SK-N-SH treated with all-trans-retinoic acid at 6 μM for 48 hours (cell line): ENCODE data around the gene CHN1.
A peak's percentile ranks its signal among the peaks of the same experiment; 100 is the strongest.

Experiments
- ATAC-seq: fragments of 200-7000 bp; cut with Tn5 transposase; 3 replicates; pipeline ENCODE4 v1.9.1; 2020; ENCODE audit warnings: mild to moderate bottlenecking, moderate library complexity
- ARNTL ChIP-seq: fragments of 450-650 bp; formaldehyde crosslinking; IDR thresholded peaks from 2 replicates; pipeline ENCODE4 v1.5.0; 2020; ENCODE audit warnings: low read depth, mild to moderate bottlenecking, moderate library complexity, borderline replicate concordance
- BACH2 ChIP-seq: fragments of 250-450 bp; sonication (Bioruptor Pico); IDR thresholded peaks from 2 replicates; pipeline ENCODE4 v1.9.0; 2021; ENCODE audit warnings: mild to moderate bottlenecking, borderline replicate concordance
- CSDC2 ChIP-seq: fragments of 250-450 bp; sonication (Bioruptor Pico); IDR thresholded peaks from 2 replicates; pipeline ENCODE4 v1.5.0; 2020; ENCODE audit warnings: mild to moderate bottlenecking, moderate library complexity
- CSRNP3 ChIP-seq: fragments of 250-450 bp; sonication (Bioruptor Pico); IDR thresholded peaks from 2 replicates; pipeline ENCODE4 v1.5.1; 2021; ENCODE audit warnings: mild to moderate bottlenecking, moderate library complexity
- ESRRG ChIP-seq: fragments of 250-450 bp; sonication (Bioruptor Pico); IDR thresholded peaks from 2 replicates; pipeline ENCODE4 v1.6.1; 2021; ENCODE audit warnings: mild to moderate bottlenecking
- ISL1 ChIP-seq: fragments of 250-450 bp; sonication (Bioruptor Pico); IDR thresholded peaks from 2 replicates; pipeline ENCODE4 v2.1.2; 2022; ENCODE audit warnings: mild to moderate bottlenecking, moderate library complexity
- OSR1 ChIP-seq: fragments of 250-450 bp; sonication (Bioruptor Pico); IDR thresholded peaks from 2 replicates; pipeline ENCODE4 v1.8.0; 2022; ENCODE audit warnings: moderate library complexity, mild to moderate bottlenecking, inconsistent platforms
- PATZ1 ChIP-seq: fragments of 250-450 bp; sonication (Bioruptor Pico); IDR thresholded peaks from 2 replicates; pipeline ENCODE4 v1.8.0; 2020; ENCODE audit warnings: mild to moderate bottlenecking, moderate library complexity, borderline replicate concordance
- POU6F1 ChIP-seq: fragments of 250-450 bp; sonication (Bioruptor Pico); IDR thresholded peaks from 2 replicates; pipeline ENCODE4 v1.8.0; 2021; ENCODE audit warnings: low read depth, mild to moderate bottlenecking, moderate library complexity, borderline replicate concordance
- PPARA ChIP-seq: fragments of 250-450 bp; sonication (Bioruptor Pico); IDR thresholded peaks from 2 replicates; pipeline ENCODE4 v1.5.0; 2020; ENCODE audit warnings: mild to moderate bottlenecking, borderline replicate concordance
- RARB ChIP-seq: fragments of 250-450 bp; sonication (Bioruptor Pico); IDR thresholded peaks from 2 replicates; pipeline ENCODE4 v1.8.0; 2021; ENCODE audit warnings: mild to moderate bottlenecking, moderate library complexity
- SNAI2 ChIP-seq: fragments of 250-450 bp; sonication (Bioruptor Pico); IDR thresholded peaks from 2 replicates; pipeline ENCODE4 v1.5.0; 2020; ENCODE audit warnings: mild to moderate bottlenecking, moderate library complexity
- TCF4 ChIP-seq: fragments of 250-450 bp; sonication (Bioruptor Pico); IDR thresholded peaks from 2 replicates; pipeline ENCODE4 v1.8.0; 2021; ENCODE audit warnings: mild to moderate bottlenecking, moderate library complexity, borderline replicate concordance
- TOX ChIP-seq: fragments of 250-450 bp; sonication (Bioruptor Pico); IDR thresholded peaks from 2 replicates; pipeline ENCODE4 v1.8.0; 2021; ENCODE audit warnings: mild to moderate bottlenecking, moderate library complexity, borderline replicate concordance
- TSHZ2 ChIP-seq: fragments of 250-450 bp; sonication (Bioruptor Pico); IDR thresholded peaks from 2 replicates; pipeline ENCODE4 v1.5.0; 2020; ENCODE audit warnings: mild to moderate bottlenecking, moderate library complexity
- ZC3H10 ChIP-seq: fragments of 250-450 bp; sonication (Bioruptor Pico); IDR thresholded peaks from 2 replicates; pipeline ENCODE4 v1.5.1; 2021; ENCODE audit warnings: mild to moderate bottlenecking, moderate library complexity
- ZFP3 ChIP-seq: fragments of 250-450 bp; sonication (Bioruptor Pico); IDR thresholded peaks from 2 replicates; pipeline ENCODE4 v1.5.0; 2020; ENCODE audit warnings: mild to moderate bottlenecking, moderate library complexity
- ZFP30 ChIP-seq: fragments of 450-650 bp; formaldehyde crosslinking; IDR thresholded peaks from 2 replicates; pipeline ENCODE4 v1.5.0; 2022; ENCODE audit warnings: mild to moderate bottlenecking, moderate library complexity
- ZNF565 ChIP-seq: fragments of 450-650 bp; formaldehyde crosslinking; conservative IDR thresholded peaks from 2 replicates; pipeline ENCODE4 v1.5.0; 2020; ENCODE audit warnings: low read depth, mild to moderate bottlenecking, moderate library complexity
- ZNF8 ChIP-seq: fragments of 450-650 bp; formaldehyde crosslinking; IDR thresholded peaks from 2 replicates; pipeline ENCODE4 v1.5.0; 2020; ENCODE audit warnings: mild to moderate bottlenecking, moderate library complexity

Gene CHN1

GRCh38 chr2:174764280-174765255, 240.6 kb downstream of the CHN1 start, which contains the start of gene CHRNA1:
Gene CHRNA1 (minus strand): TSS chr2:174764472. CDS start chr2:174764394, 78 bp downstream.
- TF ChIP-seq ESRRG (CRISPR knock-in tag) (no peak), ZNF565 (CRISPR knock-in tag) (no peak), POU6F1 (no peak)
- peak; percentile 53; the same call in 2 of the 3 replicates for ATAC-seq

- no peak for ATAC-seq
- TF ChIP-seq ISL1 (CRISPR knock-in tag) (no peak), POU6F1 (no peak), ARNTL (CRISPR knock-in tag) (no peak), CSRNP3 (CRISPR knock-in tag) (no peak), ZNF565 (CRISPR knock-in tag) (no peak), TOX (CRISPR knock-in tag) (no peak), RARB (CRISPR knock-in tag) (no peak), ESRRG (CRISPR knock-in tag) (no peak), OSR1 (CRISPR knock-in tag) (no peak)
These were observed 241.4 kb downstream of the CHN1 start for GRCh38 chr2:174763780-174764179.

GRCh38 chr2:174762464-174762863, 242.7 kb downstream of the CHN1 start:
- TF ChIP-seq SNAI2 (CRISPR knock-in tag), result no peak
- TF ChIP-seq ZC3H10 (CRISPR knock-in tag), result no peak
- TF ChIP-seq ZFP30, result no peak
- no peak for TF ChIP-seq ARNTL (CRISPR knock-in tag)
- TF ChIP-seq OSR1 (CRISPR knock-in tag), result no peak
- TF ChIP-seq TOX (CRISPR knock-in tag), result no peak
- no peak for TF ChIP-seq POU6F1
- no peak for TF ChIP-seq BACH2 (CRISPR knock-in tag)
- no peak for TF ChIP-seq PPARA (CRISPR knock-in tag)
- TF ChIP-seq RARB (CRISPR knock-in tag), result no peak
- TF ChIP-seq TSHZ2, result no peak
- no peak for TF ChIP-seq ZNF565 (CRISPR knock-in tag)
- TF ChIP-seq PATZ1 (CRISPR knock-in tag), result no peak
- TF ChIP-seq ZFP3 (CRISPR knock-in tag), result no peak
- TF ChIP-seq ZNF8, result no peak
- no peak for TF ChIP-seq CSDC2 (CRISPR knock-in tag)
- TF ChIP-seq ISL1 (CRISPR knock-in tag), result no peak
- no peak for TF ChIP-seq ESRRG (CRISPR knock-in tag)
- TF ChIP-seq TCF4 (CRISPR knock-in tag), result no peak

More at GRCh38 chr2:174762464-174762863, 242.7 kb downstream of the CHN1 start:
- ATAC-seq, result no peak
